Activated CD4-positive, alpha-beta memory T cell treated with anti-CD3 and anti-CD28 coated beads for 36 hours (primary cell): ENCODE data around the gene FOSL1. TPM values are rescaled to one million over a fixed set of nuclear protein-coding genes. Genes with fewer than 3 reads are reported as not detected.

Source experiments
- CTCF ChIA-PET: fragments of 350-600 bp; sonication (Branson Sonifier 250); formaldehyde crosslinking; loops from one replicate; lab custom pipeline; 2021; ENCODE audit warnings: antibody characterized with exemption, inconsistent platforms; lab: Charles Lee
- POLR2A ChIA-PET: fragments of 350-600 bp; sonication (Branson Sonifier 250); formaldehyde crosslinking; loops from one replicate; lab custom pipeline; 2021; ENCODE audit warnings: antibody characterized with exemption; lab: Charles Lee
- DNase-seq: peaks from one replicate; pipeline ENCODE4 v3.0.0-alpha.2; 2020
- H3K27ac Mint-ChIP-seq: one replicate; pipeline ENCODE4 v1.8.0; 2021; ENCODE audit warnings: mixed read lengths
- H3K27me3 Mint-ChIP-seq: one replicate; pipeline ENCODE4 v1.8.0; 2021; ENCODE audit warnings: mixed read lengths
- H3K36me3 Mint-ChIP-seq: one replicate; pipeline ENCODE4 v1.8.0; 2021; ENCODE audit warnings: mixed read lengths
- H3K4me1 Mint-ChIP-seq: one replicate; pipeline ENCODE4 v1.8.0; 2021; ENCODE audit warnings: low read depth, mixed read lengths
- H3K4me3 Mint-ChIP-seq: one replicate; pipeline ENCODE4 v1.8.0; 2021; ENCODE audit warnings: mild to moderate bottlenecking, mixed read lengths
- H3K9me3 Mint-ChIP-seq: one replicate; pipeline ENCODE4 v1.8.0; 2021; ENCODE audit warnings: mixed read lengths
- intact Hi-C: fragments of 100-400 bp; cut with micrococcal nuclease; formaldehyde crosslinking; loops from one replicate; pipeline ENCODE4 v1.15.1; 2023
- total RNA-seq, 2 experiments: library from RNA; stranded (reverse); gene quantifications; one replicate each; pipeline ENCODE4 v1.2.3, GENCODE V29; 2021

Gene FOSL1
- total RNA-seq, 2 experiments from 2014 or later = 17.1 to 17.7 TPM

- Mint-ChIP-seq H3K4me1 (peaks cover 19% of the 10 kb centered on the region), H3K4me3 (no peak overlapping the region)
- CTCF ChIA-PET = interaction anchor here (1.0 kb wide), 1 partner anchor 27 kb away, joined by 4 read pairs; no protein-coding TSS in a partner anchor
Observed at GRCh38 chr11:65911682-65912568, 11.7 kb upstream of the FOSL1 start.

GRCh38 chr11:65907878-65908277 is 7.7 kb upstream of the FOSL1 start:
- ChIA-PET CTCF (interaction anchor here (2.9 kb wide), 1 partner anchor 23 kb away, joined by 19 read pairs; no protein-coding TSS in a partner anchor), POLR2A (interaction anchor here (0.7 to 2.0 kb wide), 2 partner anchors 7 to 1959 kb away, joined by 5 read pairs; partner anchors contain the start of gene FOSL1)
- DNase-seq = no peak
- intact Hi-C loops = no loop called here
- Mint-ChIP-seq H3K27ac (no peak overlapping the region), H3K27me3 (peaks cover 8% of the 10 kb centered on the region), H3K4me3 (no peak overlapping the region), H3K9me3 (no peaks in the 10 kb centered on the region), H3K36me3 (no peaks in the 10 kb centered on the region), H3K4me1 (peaks cover 7% of the 10 kb centered on the region)

More at GRCh38 chr11:65911682-65912568, 11.7 kb upstream of the FOSL1 start:
- POLR2A ChIA-PET = interaction anchor here (0.6 kb wide), 2 partner anchors 40 to 114 kb away, joined by 3 read pairs; partner anchors contain the start of gene CATSPER1
- H3K36me3 Mint-ChIP-seq = peaks cover 2% of the 10 kb centered on the region
- peak; percentile 28 for DNase-seq
- no peak overlapping the region for H3K27ac Mint-ChIP-seq
- intact Hi-C loops = no loop called here
- H3K27me3 Mint-ChIP-seq = peaks cover 8% of the 10 kb centered on the region
- H3K9me3 Mint-ChIP-seq = no peaks in the 10 kb centered on the region

GRCh38 chr11:65906602-65907001 is 6.4 kb upstream of the FOSL1 start:
- CTCF ChIA-PET = interaction anchor here (1.1 to 2.4 kb wide), 3 partner anchors 18 to 22 kb away, joined by 3 to 8 read pairs (median 5); partner anchors contain the start of gene FIBP
- Mint-ChIP-seq H3K36me3 (no peaks in the 10 kb centered on the region), H3K27me3 (peaks cover 12% of the 10 kb centered on the region), H3K9me3 (no peaks in the 10 kb centered on the region), H3K27ac (no peak overlapping the region), H3K4me1 (peaks cover 14% of the 10 kb centered on the region), H3K4me3 (no peak overlapping the region)
- POLR2A ChIA-PET = interaction anchor here (0.9 to 1.5 kb wide), 3 partner anchors 13 to 18 kb away, joined by 3 to 5 read pairs (median 3); partner anchors contain the start of genes CCDC85B and FIBP
- intact Hi-C loops = no loop called here
- DNase-seq = no peak

- ChIA-PET CTCF (interaction anchor here (10.6 kb wide), 1 partner anchor 15 kb away, joined by 192 read pairs; the partner anchor contains the start of genes CCDC85B and FIBP), POLR2A (interaction anchor here (1.2 kb wide), 1 partner anchor 10 kb away, joined by 4 read pairs; no protein-coding TSS in a partner anchor)
- Mint-ChIP-seq H3K36me3 (peaks cover 4% of the 10 kb centered on the region), H3K9me3 (no peaks in the 10 kb centered on the region), H3K27me3 (peaks cover 5% of the 10 kb centered on the region), H3K4me3 (no peak overlapping the region), H3K4me1 (peaks cover 16% of the 10 kb centered on the region), H3K27ac (no peak overlapping the region)
- intact Hi-C loops = no loop called here
- no peak for DNase-seq
Observed at GRCh38 chr11:65903715-65904114, 3.5 kb upstream of the FOSL1 start.

GRCh38 chr11:65903068-65903481 is 2.9 kb upstream of the FOSL1 start:
- intact Hi-C loops = no loop called here
- CTCF ChIA-PET = interaction anchor here (1.7 to 10.6 kb wide), 3 partner anchors 15 to 123 kb away, joined by 5 to 192 read pairs (median 5); partner anchors contain the start of genes CCDC85B and FIBP
- H3K27me3 Mint-ChIP-seq = peaks cover 5% of the 10 kb centered on the region
- peaks cover 22% of the 10 kb centered on the region for H3K4me1 Mint-ChIP-seq
- H3K36me3 Mint-ChIP-seq = peaks cover 4% of the 10 kb centered on the region
- H3K4me3 Mint-ChIP-seq = no peak overlapping the region
- H3K9me3 Mint-ChIP-seq = no peaks in the 10 kb centered on the region
- no peak overlapping the region for H3K27ac Mint-ChIP-seq
- POLR2A ChIA-PET = interaction anchor here (1.2 to 3.5 kb wide), 2 partner anchors 10 to 15 kb away, joined by 4 to 19 read pairs; partner anchors contain the start of gene C11orf68
- DNase-seq = no peak

- Mint-ChIP-seq H3K36me3 (peaks cover 15% of the 10 kb centered on the region), H3K27me3 (peaks cover 4% of the 10 kb centered on the region), H3K9me3 (no peaks in the 10 kb centered on the region), H3K4me3 (peak overlapping the region; percentile 21), H3K27ac (peak overlapping the region; percentile 67), H3K4me1 (peaks cover 40% of the 10 kb centered on the region)
- DNase-seq = no peak
- ChIA-PET POLR2A (interaction anchor here (0.6 to 5.0 kb wide), 10 partner anchors 8 to 121 kb away, joined by 3 to 98 read pairs (median 4); partner anchors contain the start of genes BANF1, C11orf68, CCDC85B and EIF1AD), CTCF (interaction anchor here (1.0 to 10.6 kb wide), 4 partner anchors 13 to 88 kb away, joined by 3 to 192 read pairs (median 7); partner anchors contain the start of genes CCDC85B, FIBP and MUS81)
- intact Hi-C loops = loop anchor here (1.0 kb wide), 3 partner anchors 11 to 41 kb away; partner anchors contain the start of genes C11orf68, CCDC85B, DRAP1 and MUS81
Observed at GRCh38 chr11:65900899-65901180, 652 bp upstream of the FOSL1 start.

GRCh38 chr11:65899356-65900124 is 648 bp downstream of the FOSL1 start:
- Mint-ChIP-seq H3K36me3 (peaks cover 22% of the 10 kb centered on the region), H3K9me3 (no peaks in the 10 kb centered on the region), H3K4me3 (peak overlapping the region; percentile 75), H3K27ac (peak overlapping the region; percentile 80), H3K4me1 (peaks cover 48% of the 10 kb centered on the region), H3K27me3 (peaks cover 4% of the 10 kb centered on the region)
- CTCF ChIA-PET = interaction anchor here (0.6 to 10.6 kb wide), 2 partner anchors 11 to 95 kb away, joined by 3 to 192 read pairs; partner anchors contain the start of genes CCDC85B and FIBP
- POLR2A ChIA-PET = interaction anchor here (1.2 to 5.0 kb wide), 6 partner anchors 9 to 62 kb away, joined by 3 to 98 read pairs (median 12); partner anchors contain the start of genes C11orf68, CCDC85B, CFL1 and FIBP
- intact Hi-C loops = loop anchor here (1.0 kb wide), 3 partner anchors 9 to 39 kb away; partner anchors contain the start of genes C11orf68, CCDC85B, DRAP1 and MUS81
- DNase-seq = peak; percentile 88

GRCh38 chr11:65898656-65899355 is 1.4 kb downstream of the FOSL1 start:
- peaks cover 27% of the 10 kb centered on the region for H3K36me3 Mint-ChIP-seq
- ChIA-PET CTCF (interaction anchor here (1.0 to 10.6 kb wide), 4 partner anchors 10 to 147 kb away, joined by 3 to 192 read pairs (median 3); partner anchors contain the start of genes CCDC85B, FIBP and MUS81), POLR2A (interaction anchor here (2.0 to 5.0 kb wide), 3 partner anchors 9 to 40 kb away, joined by 6 to 98 read pairs (median 17); partner anchors contain the start of genes CCDC85B, CFL1, FIBP and MUS81)

GRCh38 chr11:65897020-65897471 is 3.1 kb downstream of the FOSL1 start:
- ChIA-PET POLR2A (interaction anchor here (0.7 to 4.4 kb wide), 3 partner anchors 9 to 282 kb away, joined by 3 to 17 read pairs (median 3); partner anchors contain the start of genes CFL1, FIBP and MUS81), CTCF (interaction anchor here (1.7 to 10.6 kb wide), 2 partner anchors 9 to 37 kb away, joined by 6 to 192 read pairs; partner anchors contain the start of genes CCDC85B, FIBP and MUS81)
- H3K4me3 Mint-ChIP-seq = peak overlapping the region; percentile 37
- H3K9me3 Mint-ChIP-seq = no peaks in the 10 kb centered on the region
- peaks cover 2% of the 10 kb centered on the region for H3K27me3 Mint-ChIP-seq
- peak overlapping the region; percentile 64 for H3K27ac Mint-ChIP-seq
- H3K4me1 Mint-ChIP-seq = peaks cover 61% of the 10 kb centered on the region
- DNase-seq = peak; percentile 36
- peaks cover 36% of the 10 kb centered on the region for H3K36me3 Mint-ChIP-seq
- intact Hi-C loops = no loop called here

More at GRCh38 chr11:65898656-65899355, 1.4 kb downstream of the FOSL1 start:
- Mint-ChIP-seq H3K9me3 (no peaks in the 10 kb centered on the region), H3K4me1 (peaks cover 54% of the 10 kb centered on the region), H3K27ac (peak overlapping the region; percentile 85), H3K4me3 (peak overlapping the region; percentile 80), H3K27me3 (peaks cover 4% of the 10 kb centered on the region)
- DNase-seq = no peak
- intact Hi-C loops = no loop called here
